Measurements from ENCODE around the gene TEX35. TPM values are rescaled to one million over a fixed set of nuclear protein-coding genes. Genes with fewer than 3 reads are reported as not detected.

Gene TEX35
- polyA plus RNA-seq, 3 donors = not detected

DNA sequence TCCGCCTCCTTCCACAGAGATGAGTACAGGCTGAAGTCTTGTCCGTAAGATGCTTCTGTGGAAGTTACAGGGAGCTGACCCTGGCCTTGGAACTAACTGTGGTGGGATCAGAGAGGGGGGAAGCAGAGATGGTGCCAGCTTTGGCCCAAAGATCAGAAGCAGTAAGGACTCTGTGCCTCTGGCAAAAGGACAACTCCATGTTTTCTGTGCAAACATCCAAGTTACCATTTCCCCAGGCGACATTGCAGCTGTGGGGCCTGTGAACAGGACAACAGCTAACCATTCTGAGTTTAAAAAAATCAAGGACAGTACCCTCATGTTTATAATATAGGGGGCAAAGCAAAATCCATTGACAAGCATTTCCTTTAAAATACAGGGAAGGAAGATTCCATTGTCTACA is 38.4 kb downstream of the TEX35 start:
- Histone ChIP-seq H3K9ac (ENCODE audit: insufficient read depth, low read length, poor library complexity, severe bottlenecking) (no peak overlapping the region), H3K79me2 (ENCODE audit: insufficient read depth, low read length) (no peaks in the 10 kb centered on the region), H3K9me3 (replicated peaks in 1 of 2; ENCODE audit: control insufficient read depth in 1 of 2, insufficient read depth in 1 of 2, low read length in 2 of 2) (peaks cover 8 to 25% of the 10 kb centered on the region in 2 donors), H3K4me1 (ENCODE audit: control insufficient read depth in 1 of 2, insufficient read depth in 2 of 2, low read length in 2 of 2) (no peaks in the 10 kb centered on the region), H4K20me1 (ENCODE audit: insufficient read depth, low read length) (no peaks in the 10 kb centered on the region), H3K4me2 (replicated peaks; ENCODE audit: extremely low read depth, low read length, poor library complexity, severe bottlenecking) (no peak overlapping the region), H3K4me3 (replicated peaks in 1 of 3; ENCODE audit: low read depth in 2 of 3, low read length in 3 of 3) (no peak overlapping the region), H3K36me3 (replicated peaks in 1 of 2; ENCODE audit: control insufficient read depth in 1 of 2, insufficient read depth in 2 of 2, low read length in 2 of 2) (no peaks in the 10 kb centered on the region), H3K27me3 (ENCODE audit: control insufficient read depth in 2 of 2, insufficient read depth in 2 of 2, low read length in 2 of 2) (no peaks in the 10 kb centered on the region), H3K27ac (ENCODE audit: low read depth in 1 of 2, low read length in 2 of 2) (no peak overlapping the region), H2AFZ (ENCODE audit: insufficient read depth, low read depth, low read length, poor library complexity, severe bottlenecking) (no peak overlapping the region)
- H3K27ac Mint-ChIP-seq = no peak overlapping the region
- WGBS (ENCODE audit: insufficient coverage) = 100% methylated on average over 2 of the region's 3 CpGs
- H3K9me3 Mint-ChIP-seq = peaks cover 11 to 28% (median 25%) of the 10 kb centered on the region in 7 donors
- no peak overlapping the region for H3K4me3 Mint-ChIP-seq
- H3K4me1 Mint-ChIP-seq = no peaks in the 10 kb centered on the region
- H3K27me3 Mint-ChIP-seq (ENCODE audit: low read depth in 3 of 3) = peaks cover 0 to 3% (median 0%) of the 10 kb centered on the region in 3 donors
- peaks cover 3 to 4% of the 10 kb centered on the region in 2 donors for H3K36me3 Mint-ChIP-seq
- no peak for DNase-seq
- TF ChIP-seq, protein P1, sequence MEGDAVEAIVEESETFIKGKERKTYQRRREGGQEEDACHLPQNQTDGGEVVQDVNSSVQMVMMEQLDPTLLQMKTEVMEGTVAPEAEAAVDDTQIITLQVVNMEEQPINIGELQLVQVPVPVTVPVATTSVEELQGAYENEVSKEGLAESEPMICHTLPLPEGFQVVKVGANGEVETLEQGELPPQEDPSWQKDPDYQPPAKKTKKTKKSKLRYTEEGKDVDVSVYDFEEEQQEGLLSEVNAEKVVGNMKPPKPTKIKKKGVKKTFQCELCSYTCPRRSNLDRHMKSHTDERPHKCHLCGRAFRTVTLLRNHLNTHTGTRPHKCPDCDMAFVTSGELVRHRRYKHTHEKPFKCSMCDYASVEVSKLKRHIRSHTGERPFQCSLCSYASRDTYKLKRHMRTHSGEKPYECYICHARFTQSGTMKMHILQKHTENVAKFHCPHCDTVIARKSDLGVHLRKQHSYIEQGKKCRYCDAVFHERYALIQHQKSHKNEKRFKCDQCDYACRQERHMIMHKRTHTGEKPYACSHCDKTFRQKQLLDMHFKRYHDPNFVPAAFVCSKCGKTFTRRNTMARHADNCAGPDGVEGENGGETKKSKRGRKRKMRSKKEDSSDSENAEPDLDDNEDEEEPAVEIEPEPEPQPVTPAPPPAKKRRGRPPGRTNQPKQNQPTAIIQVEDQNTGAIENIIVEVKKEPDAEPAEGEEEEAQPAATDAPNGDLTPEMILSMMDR (IDR thresholded peaks at IDR 0.05) = no peak
- intact Hi-C loops (cut with micrococcal nuclease) = no loop called here

DNA sequence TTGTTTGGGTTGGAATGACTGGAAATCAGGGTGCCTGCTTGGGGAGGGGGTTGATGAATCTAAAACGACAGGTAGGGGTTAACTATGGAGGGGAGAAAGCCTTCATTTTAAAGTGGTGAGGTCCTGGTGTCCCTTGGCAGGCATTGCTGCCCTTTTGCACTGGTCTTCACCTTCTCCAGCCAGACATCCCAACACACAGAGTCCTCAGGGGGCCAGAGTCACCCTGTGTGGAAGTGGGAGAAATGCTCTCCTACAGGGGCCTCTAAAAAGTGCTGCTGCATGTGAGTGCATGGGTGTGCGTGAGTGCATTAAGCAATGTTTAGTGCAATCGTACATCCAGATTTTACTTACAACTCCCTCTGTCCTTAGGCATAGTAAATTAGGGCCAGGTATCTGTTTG is 39.0 kb downstream of the TEX35 start:
- intact Hi-C loops (cut with micrococcal nuclease) = no loop called here
- peaks cover 11 to 28% (median 25%) of the 10 kb centered on the region in 7 donors for H3K9me3 Mint-ChIP-seq
- Histone ChIP-seq H3K9me3 (replicated peaks in 1 of 2; ENCODE audit: control insufficient read depth in 1 of 2, insufficient read depth in 1 of 2, low read length in 2 of 2) (peaks cover 8 to 25% of the 10 kb centered on the region in 2 donors), H3K27ac (ENCODE audit: low read depth in 1 of 2, low read length in 2 of 2) (no peak overlapping the region), H3K36me3 (replicated peaks in 1 of 2; ENCODE audit: control insufficient read depth in 1 of 2, insufficient read depth in 2 of 2, low read length in 2 of 2) (no peaks in the 10 kb centered on the region), H3K27me3 (ENCODE audit: control insufficient read depth in 2 of 2, insufficient read depth in 2 of 2, low read length in 2 of 2) (no peaks in the 10 kb centered on the region), H3K79me2 (ENCODE audit: insufficient read depth, low read length) (no peaks in the 10 kb centered on the region), H3K4me1 (ENCODE audit: control insufficient read depth in 1 of 2, insufficient read depth in 2 of 2, low read length in 2 of 2) (no peaks in the 10 kb centered on the region), H3K9ac (ENCODE audit: insufficient read depth, low read length, poor library complexity, severe bottlenecking) (no peak overlapping the region), H3K4me3 (replicated peaks in 1 of 3; ENCODE audit: low read depth in 2 of 3, low read length in 3 of 3) (no peak overlapping the region), H3K4me2 (replicated peaks; ENCODE audit: extremely low read depth, low read length, poor library complexity, severe bottlenecking) (no peak overlapping the region), H2AFZ (ENCODE audit: insufficient read depth, low read depth, low read length, poor library complexity, severe bottlenecking) (no peak overlapping the region), H4K20me1 (ENCODE audit: insufficient read depth, low read length) (no peaks in the 10 kb centered on the region)
- TF ChIP-seq, protein P1 (IDR thresholded peaks at IDR 0.05) = no peak
- no peak overlapping the region for H3K4me3 Mint-ChIP-seq
- peaks cover 3 to 4% of the 10 kb centered on the region in 2 donors for H3K36me3 Mint-ChIP-seq
- WGBS (ENCODE audit: insufficient coverage) = no CpG with 5 or more reads among the region's 3 CpGs
- H3K27me3 Mint-ChIP-seq (ENCODE audit: low read depth in 3 of 3) = peaks cover 0 to 2% (median 0%) of the 10 kb centered on the region in 3 donors
- H3K4me1 Mint-ChIP-seq = no peaks in the 10 kb centered on the region
- DNase-seq = no peak
- H3K27ac Mint-ChIP-seq = no peak overlapping the region

Data from CD14-positive monocyte (primary cell).